Right lobe of liver (tissue), 6 donors: ENCODE data around the gene RNF32. TPM values are rescaled to one million over a fixed set of nuclear protein-coding genes. Genes with fewer than 3 reads are reported as not detected.
A peak's percentile ranks its signal among the peaks of the same experiment; 100 is the strongest.

Experiments used
- ATAC-seq, 4 donors: fragments of 200-7000 bp; cut with Tn5 transposase; one replicate each; pipeline ENCODE4 v1.9.1; 2020; ENCODE audit warnings: mild to moderate bottlenecking in 4 of 4, moderate library complexity in 4 of 4
- DNase-seq, 3 donors: peaks; one replicate each; pipeline ENCODE4 v3.0.0-alpha.2; 2020
- H3K27ac ChIP-seq, 3 donors: fragments of 200-600 bp; one replicate each; pipeline ENCODE4 v1.8.0; 2022
- H3K27me3 ChIP-seq, 2 donors: fragments of 200-600 bp; one replicate each; pipeline ENCODE4 v1.8.0; 2022
- H3K36me3 ChIP-seq, 4 donors: fragments of 200-600 bp; sonication (generic) in 1 of 4; one replicate each; pipeline versions ENCODE4 v1.5.1 to v1.8.0; 2017 to 2022; ENCODE audit warnings: control low read depth in 1 of 4
- H3K4me1 ChIP-seq, 4 donors: fragments of 200-600 bp; sonication (generic) in 1 of 4; one replicate each; pipeline versions ENCODE4 v1.5.1 to v1.8.0; 2017 to 2022; ENCODE audit warnings: control low read depth in 1 of 4
- H3K4me3 ChIP-seq, 3 donors: fragments of 200-600 bp; one replicate each; pipeline ENCODE4 v1.8.0; 2022
- H3K9me3 ChIP-seq, 4 donors: fragments of 200-600 bp; sonication (generic) in 1 of 4; one replicate each; pipeline versions ENCODE4 v1.5.1 to v1.8.0; 2017 to 2022; ENCODE audit warnings: control low read depth in 1 of 4
- POLR2A ChIP-seq: fragments of 450-650 bp; IDR thresholded peaks from one replicate; pipeline ENCODE4 v1.6.1; 2017; ENCODE audit warnings: antibody characterized with exemption, mild to moderate bottlenecking
- WGBS: methylation state at CpG from one replicate; pipeline ENCODE4 v1.1.6; 2018; ENCODE audit warnings: low coverage, low lambda C conversion rate; ENCODE audit not compliant: insufficient coverage; ENCODE audit errors: missing lambda C conversion rate; 5-methylcytosine and 5-hydroxymethylcytosine counted together
- intact Hi-C, 2 donors: fragments of 100-400 bp; cut with DNase I; formaldehyde crosslinking; loops; one replicate each; pipeline versions ENCODE4 v1.11.2 to v1.14.1; 2022
- total RNA-seq, 6 experiments: library from RNA; depleted of rRNA in 2 of 6; stranded (reverse); fragments of >200 nt in 2 of 6; fragmentation: NEBNext Ultra II Directional in 3 of 6; extraction: Animal tissue kit (Norgen Biotek cat#: 25700) in 3 of 6; gene quantifications; one replicate each; pipeline versions ENCODE4 v1.1.0 to v1.2.4, GENCODE V29; 2016 to 2023
- TF ChIP-seq, protein P1 (sequence below), 4 donors: fragments of 200-600 bp in 3 of 4; fragments of 450-650 bp in 1 of 4; IDR thresholded peaks; one replicate each; pipeline versions ENCODE4 v1.5.1 to v1.8.0; 2016 to 2022; ENCODE audit warnings: antibody characterized with exemption in 4 of 4, mild to moderate bottlenecking in 2 of 4
- donor health status: DM: no; HTN: yes; CAD: no.
- donor health status: DM: no; HTN: no; CAD: no.
- donor health status: DM: no; HTN: no; CAD: no.
- donor health status: DM: no; HTN: yes; CAD: no.
- donor health status: DM: no; HTN: yes; CAD: no.

RNF32 gene
- total RNA-seq, 6 experiments from 2014 or later: 0.23 to 0.84 (median 0.66) TPM; not detected in 1

GRCh38 chr7:156656598-156656997, 16.0 kb downstream of the RNF32 start:
- TF ChIP-seq POLR2A: no peak
- TF ChIP-seq, protein P1, sequence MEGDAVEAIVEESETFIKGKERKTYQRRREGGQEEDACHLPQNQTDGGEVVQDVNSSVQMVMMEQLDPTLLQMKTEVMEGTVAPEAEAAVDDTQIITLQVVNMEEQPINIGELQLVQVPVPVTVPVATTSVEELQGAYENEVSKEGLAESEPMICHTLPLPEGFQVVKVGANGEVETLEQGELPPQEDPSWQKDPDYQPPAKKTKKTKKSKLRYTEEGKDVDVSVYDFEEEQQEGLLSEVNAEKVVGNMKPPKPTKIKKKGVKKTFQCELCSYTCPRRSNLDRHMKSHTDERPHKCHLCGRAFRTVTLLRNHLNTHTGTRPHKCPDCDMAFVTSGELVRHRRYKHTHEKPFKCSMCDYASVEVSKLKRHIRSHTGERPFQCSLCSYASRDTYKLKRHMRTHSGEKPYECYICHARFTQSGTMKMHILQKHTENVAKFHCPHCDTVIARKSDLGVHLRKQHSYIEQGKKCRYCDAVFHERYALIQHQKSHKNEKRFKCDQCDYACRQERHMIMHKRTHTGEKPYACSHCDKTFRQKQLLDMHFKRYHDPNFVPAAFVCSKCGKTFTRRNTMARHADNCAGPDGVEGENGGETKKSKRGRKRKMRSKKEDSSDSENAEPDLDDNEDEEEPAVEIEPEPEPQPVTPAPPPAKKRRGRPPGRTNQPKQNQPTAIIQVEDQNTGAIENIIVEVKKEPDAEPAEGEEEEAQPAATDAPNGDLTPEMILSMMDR (IDR thresholded peaks at IDR 0.05): no peak
- no peaks in the 10 kb centered on the region for H3K4me1 ChIP-seq
- no peak overlapping the region for H3K4me3 ChIP-seq
- no peak for ATAC-seq
- H3K36me3 ChIP-seq: no peaks in the 10 kb centered on the region
- DNase-seq: no peak
- no peaks in the 10 kb centered on the region for H3K27me3 ChIP-seq
- intact Hi-C loops: no loop called here
- no peak overlapping the region for H3K27ac ChIP-seq
- H3K9me3 ChIP-seq: no peaks in the 10 kb centered on the region
- 69% methylated on average over 5 of the region's 7 CpGs for WGBS

- intact Hi-C loops: no loop called here
- H3K36me3 ChIP-seq: no peaks in the 10 kb centered on the region
- no peak overlapping the region for H3K4me3 ChIP-seq
- no peak overlapping the region for H3K27ac ChIP-seq
- TF ChIP-seq POLR2A: no peak
- TF ChIP-seq, protein P1 (IDR thresholded peaks at IDR 0.05): no peak
- H3K9me3 ChIP-seq: no peaks in the 10 kb centered on the region
- WGBS: 85% methylated on average over 4 of the region's 4 CpGs
- no peaks in the 10 kb centered on the region for H3K27me3 ChIP-seq
- ATAC-seq (no peak), DNase-seq (no peak)
- no peaks in the 10 kb centered on the region for H3K4me1 ChIP-seq
These were observed 17.1 kb downstream of the RNF32 start for GRCh38 chr7:156657681-156658080.

- TF ChIP-seq, protein P1 (IDR thresholded peaks at IDR 0.05): no peak
- no peak for TF ChIP-seq POLR2A
- no peaks in the 10 kb centered on the region for H3K9me3 ChIP-seq
- H3K36me3 ChIP-seq: no peaks in the 10 kb centered on the region
- DNase-seq: no peak
- H3K27me3 ChIP-seq: no peaks in the 10 kb centered on the region
- 49% methylated on average over 4 of the region's 6 CpGs for WGBS
- no peaks in the 10 kb centered on the region for H3K4me1 ChIP-seq
- no peak overlapping the region for H3K27ac ChIP-seq
- intact Hi-C loops: no loop called here
- no peak for ATAC-seq
- H3K4me3 ChIP-seq: no peak overlapping the region
These were observed 18.6 kb downstream of the RNF32 start for GRCh38 chr7:156659203-156659602.

DNA sequence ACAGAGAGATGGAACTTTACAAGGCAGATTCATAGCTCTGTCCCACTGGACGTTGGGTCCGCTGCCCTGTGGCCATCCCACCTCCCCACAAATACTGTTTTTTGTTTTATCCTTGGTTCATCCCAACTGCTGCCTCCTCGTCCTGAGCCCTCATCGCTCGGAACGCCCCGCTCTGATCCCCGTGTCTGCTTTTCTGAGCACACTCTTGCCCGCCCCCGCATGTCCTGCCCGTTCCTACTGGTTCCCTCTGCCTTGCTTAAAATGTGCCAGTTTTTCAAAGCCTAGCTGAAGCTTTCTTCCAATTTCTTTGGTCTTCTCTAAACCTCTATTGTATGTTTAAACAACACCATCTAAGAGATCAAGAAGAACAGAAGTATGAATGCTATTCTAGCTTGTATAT, 19.4 kb downstream of the RNF32 start:
- WGBS: 71% methylated on average over 11 of the region's 11 CpGs
- H3K4me1 ChIP-seq: no peaks in the 10 kb centered on the region
- H3K9me3 ChIP-seq: no peaks in the 10 kb centered on the region
- intact Hi-C loops: no loop called here
- ATAC-seq (peak in 2 of 4 donors; percentile 13 to 33), DNase-seq (no peak)
- H3K4me3 ChIP-seq: no peak overlapping the region
- no peak overlapping the region for H3K27ac ChIP-seq
- TF ChIP-seq, protein P1 (IDR thresholded peaks at IDR 0.05): no peak
- no peak for TF ChIP-seq POLR2A
- no peaks in the 10 kb centered on the region for H3K36me3 ChIP-seq
- no peaks in the 10 kb centered on the region for H3K27me3 ChIP-seq

DNA sequence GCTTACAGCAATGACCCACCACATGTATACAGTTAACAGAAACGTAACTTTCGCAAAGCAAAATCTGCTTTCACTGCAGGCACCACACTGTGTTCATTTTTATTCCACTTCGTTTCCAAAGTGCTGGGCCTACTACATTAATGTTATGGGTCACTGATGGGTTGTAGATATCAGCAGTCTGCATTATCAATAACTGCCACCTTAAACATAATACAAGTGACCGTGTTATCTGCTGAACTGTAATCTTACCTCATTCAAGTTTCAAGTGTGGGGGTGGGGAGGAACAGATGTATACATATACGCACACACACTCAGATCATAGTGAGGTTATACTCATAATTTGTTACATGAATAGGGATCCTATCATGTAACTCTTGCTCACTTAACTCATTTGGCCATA, 21.1 kb downstream of the RNF32 start:
- intact Hi-C loops: no loop called here
- no peaks in the 10 kb centered on the region for H3K27me3 ChIP-seq
- no peak overlapping the region for H3K27ac ChIP-seq
- WGBS: 86% methylated on average over 5 of the region's 5 CpGs
- H3K9me3 ChIP-seq: no peaks in the 10 kb centered on the region
- H3K4me1 ChIP-seq: no peaks in the 10 kb centered on the region
- DNase-seq: no peak
- TF ChIP-seq POLR2A: no peak
- TF ChIP-seq, protein P1 (IDR thresholded peaks at IDR 0.05): no peak
- H3K36me3 ChIP-seq: no peaks in the 10 kb centered on the region
- no peak overlapping the region for H3K4me3 ChIP-seq
- no peak for ATAC-seq
